Dendritic cell treated with granulocyte-macrophage colony-stimulating factor and Interleukin-4, amounts not matched to agents 40 ng/mL and 50 ng/mL, for 4 days (primary cell): Measurements from ENCODE around the gene SVOPL.

Experiments
- H3K27ac Mint-ChIP-seq: one replicate; pipeline ENCODE4 v1.8.0; 2022; ENCODE audit warnings: mild to moderate bottlenecking, mixed read lengths
- H3K27me3 Mint-ChIP-seq: one replicate; pipeline ENCODE4 v1.8.0; 2022; ENCODE audit warnings: mild to moderate bottlenecking, mixed read lengths
- H3K36me3 Mint-ChIP-seq: one replicate; pipeline ENCODE4 v1.8.0; 2022; ENCODE audit warnings: low read depth, mixed read lengths
- H3K4me1 Mint-ChIP-seq: one replicate; pipeline ENCODE4 v1.8.0; 2022; ENCODE audit warnings: low read depth, mixed read lengths
- H3K4me3 Mint-ChIP-seq: one replicate; pipeline ENCODE4 v1.8.0; 2022; ENCODE audit warnings: mild to moderate bottlenecking, moderate library complexity, mixed read lengths
- H3K9me3 Mint-ChIP-seq: one replicate; pipeline ENCODE4 v1.8.0; 2022; ENCODE audit warnings: mixed read lengths
- intact Hi-C: fragments of 100-400 bp; cut with micrococcal nuclease; formaldehyde crosslinking; loops from one replicate; pipeline ENCODE4 v1.15.0; 2022

Gene SVOPL

GRCh38 chr7:138565451-138566114 is 135.6 kb downstream of the SVOPL start:
- Mint-ChIP-seq H3K27me3 (no peaks in the 10 kb centered on the region), H3K4me3 (no peak overlapping the region), H3K36me3 (peaks cover 90% of the 10 kb centered on the region), H3K4me1 (no peaks in the 10 kb centered on the region), H3K9me3 (peaks cover 56% of the 10 kb centered on the region), H3K27ac (no peak overlapping the region)
- intact Hi-C loops: no loop called here

DNA sequence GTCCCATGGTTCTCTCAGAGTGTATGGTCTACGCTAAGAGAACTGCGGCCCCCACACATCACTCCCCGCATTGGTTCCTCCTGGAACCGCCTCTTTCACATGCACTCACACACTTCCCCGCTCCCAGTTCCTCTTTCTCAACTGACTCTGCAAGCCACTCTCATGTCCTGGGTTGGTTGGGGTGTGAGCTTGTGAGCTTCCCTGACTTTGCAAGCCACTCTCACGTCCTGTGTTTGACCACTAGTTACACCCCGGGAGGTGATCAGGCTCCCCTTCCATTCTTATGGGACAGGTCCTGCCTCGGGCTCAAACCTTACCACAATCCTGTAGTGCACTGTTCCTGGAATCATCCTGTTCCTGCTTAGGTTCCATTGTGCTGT is 136.1 kb downstream of the SVOPL start:
- Mint-ChIP-seq H3K4me1 (no peaks in the 10 kb centered on the region), H3K9me3 (peaks cover 61% of the 10 kb centered on the region), H3K36me3 (peaks cover 91% of the 10 kb centered on the region), H3K27me3 (no peaks in the 10 kb centered on the region), H3K27ac (peak overlapping the region; percentile 8), H3K4me3 (peak overlapping the region; percentile 58)
- intact Hi-C loops: no loop called here

DNA sequence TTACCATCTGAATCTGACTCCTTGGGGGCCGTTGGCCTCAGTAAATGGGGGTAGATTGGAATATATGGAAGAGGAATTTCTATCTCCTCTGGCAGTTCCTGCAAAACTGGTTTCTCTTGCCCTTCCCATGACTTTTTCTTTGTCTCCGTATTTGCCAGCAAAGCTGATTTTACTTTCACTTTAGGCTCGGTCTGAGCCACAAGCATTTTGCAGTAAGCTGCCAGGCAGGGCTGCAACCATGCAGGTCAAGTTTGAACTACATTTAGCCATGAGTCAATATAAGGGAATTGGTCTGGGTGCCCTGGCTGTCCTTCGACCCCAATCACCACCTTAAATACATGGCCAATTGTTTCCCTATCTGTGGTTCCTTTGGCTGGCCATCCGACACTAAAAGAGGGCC is 136.8 kb downstream of the SVOPL start:
- no peaks in the 10 kb centered on the region for H3K27me3 Mint-ChIP-seq
- peak overlapping the region; percentile 8 for H3K27ac Mint-ChIP-seq
- no peaks in the 10 kb centered on the region for H3K4me1 Mint-ChIP-seq
- H3K4me3 Mint-ChIP-seq: peak overlapping the region; percentile 26
- peaks cover 91% of the 10 kb centered on the region for H3K36me3 Mint-ChIP-seq
- H3K9me3 Mint-ChIP-seq: peaks cover 68% of the 10 kb centered on the region
- intact Hi-C loops: no loop called here

- intact Hi-C loops: no loop called here
- H3K4me3 Mint-ChIP-seq: peak overlapping the region; percentile 26
- H3K27me3 Mint-ChIP-seq: no peaks in the 10 kb centered on the region
- H3K27ac Mint-ChIP-seq: no peak overlapping the region
- no peaks in the 10 kb centered on the region for H3K4me1 Mint-ChIP-seq
- peaks cover 94% of the 10 kb centered on the region for H3K36me3 Mint-ChIP-seq
- H3K9me3 Mint-ChIP-seq: peaks cover 74% of the 10 kb centered on the region
Observed at GRCh38 chr7:138563808-138564207, 137.4 kb downstream of the SVOPL start.

DNA sequence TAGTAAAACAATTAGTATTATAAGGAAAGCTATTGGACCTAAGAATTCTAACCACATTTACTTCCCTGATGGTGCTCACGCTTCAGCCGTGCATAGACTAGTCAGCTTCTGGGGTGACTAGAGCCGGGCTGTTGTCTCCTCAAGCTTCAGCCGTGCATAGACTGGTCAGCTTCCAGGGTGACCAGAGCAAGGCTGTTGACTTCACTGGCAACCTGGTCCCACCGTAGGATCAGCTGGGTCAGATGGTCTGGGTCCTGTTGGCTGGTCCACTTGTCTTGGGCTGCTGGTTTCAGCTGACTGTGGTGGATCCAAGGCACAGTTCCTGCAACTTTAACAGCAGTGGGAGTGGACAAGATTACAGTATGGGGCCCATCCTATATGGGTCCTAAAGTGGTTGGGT is 141.7 kb downstream of the SVOPL start:
- intact Hi-C loops: no loop called here
- Mint-ChIP-seq H3K4me3 (no peak overlapping the region), H3K27me3 (no peaks in the 10 kb centered on the region), H3K9me3 (peaks cover 94% of the 10 kb centered on the region), H3K4me1 (no peaks in the 10 kb centered on the region), H3K27ac (no peak overlapping the region), H3K36me3 (peaks cover 100% of the 10 kb centered on the region)

GRCh38 chr7:138556771-138557484 is 144.2 kb downstream of the SVOPL start:
- no peak overlapping the region for H3K4me3 Mint-ChIP-seq
- H3K4me1 Mint-ChIP-seq: no peaks in the 10 kb centered on the region

DNA sequence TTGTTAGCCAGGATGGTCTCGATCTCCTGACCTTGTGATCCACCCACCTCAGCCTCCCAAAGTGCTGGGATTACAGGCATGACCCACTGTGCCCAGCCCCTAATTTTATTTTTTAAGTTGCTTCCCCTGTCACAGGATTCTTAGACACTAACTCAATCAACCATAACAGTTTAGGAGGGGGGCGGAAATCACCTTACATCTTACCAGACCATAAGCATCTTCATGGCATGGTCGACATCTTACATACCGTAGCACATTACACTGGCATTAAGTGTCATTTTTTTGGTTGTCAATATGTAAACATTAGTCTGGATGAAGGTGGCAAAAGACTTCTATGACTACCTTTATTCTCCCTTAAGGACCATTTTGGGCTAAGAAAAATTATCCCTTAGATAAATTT is 145.5 kb downstream of the SVOPL start:
- Mint-ChIP-seq H3K27me3 (no peaks in the 10 kb centered on the region), H3K36me3 (peaks cover 93% of the 10 kb centered on the region), H3K4me1 (no peaks in the 10 kb centered on the region), H3K27ac (no peak overlapping the region), H3K4me3 (no peak overlapping the region), H3K9me3 (peaks cover 57% of the 10 kb centered on the region)
- intact Hi-C loops: no loop called here

More at GRCh38 chr7:138556771-138557484, 144.2 kb downstream of the SVOPL start:
- no peak overlapping the region for H3K27ac Mint-ChIP-seq
- peaks cover 70% of the 10 kb centered on the region for H3K9me3 Mint-ChIP-seq
- H3K27me3 Mint-ChIP-seq: no peaks in the 10 kb centered on the region
- intact Hi-C loops: no loop called here
- peaks cover 96% of the 10 kb centered on the region for H3K36me3 Mint-ChIP-seq

DNA sequence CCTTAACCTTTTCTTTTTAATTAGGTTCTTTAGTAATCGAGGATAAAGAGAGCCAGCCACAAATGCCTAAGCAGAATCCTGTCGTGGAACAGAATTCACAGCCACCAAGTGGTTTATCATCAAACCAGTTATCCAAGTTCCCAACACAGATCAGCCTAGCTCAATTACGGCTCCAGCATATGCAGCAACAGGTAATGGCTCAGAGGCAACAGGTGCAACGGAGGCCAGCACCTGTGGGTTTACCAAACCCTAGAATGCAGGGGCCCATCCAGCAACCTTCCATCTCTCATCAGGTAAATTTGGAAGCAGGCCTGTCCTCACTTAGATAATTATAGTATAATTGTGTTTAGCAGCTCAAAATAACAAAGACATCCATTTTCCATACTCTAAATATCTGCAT is 146.5 kb downstream of the SVOPL start:
- Mint-ChIP-seq H3K36me3 (peaks cover 93% of the 10 kb centered on the region), H3K9me3 (peaks cover 56% of the 10 kb centered on the region), H3K27ac (no peak overlapping the region), H3K4me1 (peaks cover 4% of the 10 kb centered on the region), H3K4me3 (no peak overlapping the region), H3K27me3 (no peaks in the 10 kb centered on the region)
- intact Hi-C loops: no loop called here

- Mint-ChIP-seq H3K27ac (no peak overlapping the region), H3K36me3 (peaks cover 93% of the 10 kb centered on the region), H3K4me1 (peaks cover 8% of the 10 kb centered on the region), H3K27me3 (no peaks in the 10 kb centered on the region), H3K4me3 (no peak overlapping the region), H3K9me3 (peaks cover 55% of the 10 kb centered on the region)
- intact Hi-C loops: no loop called here
Observed at GRCh38 chr7:138553805-138554204, 147.4 kb downstream of the SVOPL start.

DNA sequence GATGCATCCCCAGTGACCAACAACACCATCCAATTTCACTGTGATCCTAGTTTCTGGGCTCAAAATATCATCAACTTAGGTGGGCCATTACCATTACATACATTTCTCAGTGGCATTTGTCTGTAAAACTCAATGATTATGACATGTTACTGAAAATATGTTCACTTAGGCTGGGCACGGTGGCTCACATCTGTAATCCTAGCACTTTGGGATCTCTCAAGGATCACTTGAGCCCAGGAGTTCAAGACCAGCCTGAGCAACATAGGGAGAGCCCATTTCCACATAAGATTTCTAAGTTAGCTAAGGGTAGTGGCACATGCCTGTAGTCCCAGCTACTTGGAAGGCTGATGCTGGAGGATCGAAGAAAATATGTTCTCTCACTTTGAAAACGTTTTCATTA is 150.1 kb downstream of the SVOPL start:
- H3K27ac Mint-ChIP-seq: no peak overlapping the region
- H3K36me3 Mint-ChIP-seq: peaks cover 92% of the 10 kb centered on the region
- peaks cover 8% of the 10 kb centered on the region for H3K4me1 Mint-ChIP-seq
- H3K4me3 Mint-ChIP-seq: no peak overlapping the region
- peaks cover 32% of the 10 kb centered on the region for H3K9me3 Mint-ChIP-seq
- H3K27me3 Mint-ChIP-seq: no peaks in the 10 kb centered on the region
- intact Hi-C loops: no loop called here

DNA sequence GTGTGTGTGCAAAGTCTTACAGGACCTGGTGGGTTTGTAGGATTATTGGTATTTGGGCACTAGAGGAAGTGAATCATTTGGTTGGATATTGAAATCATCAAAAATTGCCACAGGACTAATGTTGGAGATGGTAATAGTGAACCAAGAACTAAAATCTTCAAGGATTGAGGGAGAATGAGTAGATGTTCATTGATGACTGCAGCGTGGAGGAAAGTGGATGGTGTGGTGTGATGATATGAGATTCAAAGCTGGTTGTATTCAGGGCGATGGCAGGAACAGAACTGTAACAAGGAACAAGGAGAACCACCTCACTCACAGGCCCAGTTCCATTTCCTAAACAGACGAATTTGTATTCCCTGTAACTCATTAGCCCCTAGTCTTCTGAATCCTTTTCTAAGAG is 150.8 kb downstream of the SVOPL start:
- intact Hi-C loops: no loop called here
- no peaks in the 10 kb centered on the region for H3K27me3 Mint-ChIP-seq

GRCh38 chr7:138549082-138549481 is 152.1 kb downstream of the SVOPL start:
- peaks cover 92% of the 10 kb centered on the region for H3K36me3 Mint-ChIP-seq
- intact Hi-C loops: no loop called here
- no peaks in the 10 kb centered on the region for H3K27me3 Mint-ChIP-seq
- peaks cover 40% of the 10 kb centered on the region for H3K9me3 Mint-ChIP-seq
- no peak overlapping the region for H3K4me3 Mint-ChIP-seq
- H3K27ac Mint-ChIP-seq: no peak overlapping the region
- peaks cover 8% of the 10 kb centered on the region for H3K4me1 Mint-ChIP-seq

More for the DNA sequence above, 150.8 kb downstream of the SVOPL start:
- Mint-ChIP-seq H3K4me1 (peaks cover 8% of the 10 kb centered on the region), H3K27ac (no peak overlapping the region), H3K4me3 (no peak overlapping the region), H3K36me3 (peaks cover 92% of the 10 kb centered on the region), H3K9me3 (peaks cover 35% of the 10 kb centered on the region)

DNA sequence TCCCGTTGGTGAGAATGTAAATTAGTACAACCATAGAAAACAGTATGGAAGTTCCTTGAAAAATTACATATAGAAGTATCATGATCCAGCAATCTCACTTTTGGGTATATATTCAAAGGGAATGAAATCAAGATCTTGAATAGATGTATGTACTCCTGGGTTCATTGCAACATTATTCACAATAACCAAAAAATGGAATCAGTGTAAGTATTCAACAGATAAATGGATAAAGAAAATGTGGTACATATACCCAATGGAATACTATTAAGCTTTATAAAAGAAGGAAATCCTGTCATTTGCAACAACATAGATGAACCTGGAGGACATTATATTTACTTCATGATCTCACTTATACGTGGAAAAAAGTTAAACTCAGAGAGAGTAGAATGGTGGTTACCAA is 154.3 kb downstream of the SVOPL start:
- no peaks in the 10 kb centered on the region for H3K27me3 Mint-ChIP-seq
- peaks cover 8% of the 10 kb centered on the region for H3K4me1 Mint-ChIP-seq
- intact Hi-C loops: no loop called here
- H3K9me3 Mint-ChIP-seq: peaks cover 45% of the 10 kb centered on the region
- peaks cover 85% of the 10 kb centered on the region for H3K36me3 Mint-ChIP-seq
- H3K4me3 Mint-ChIP-seq: no peak overlapping the region
- H3K27ac Mint-ChIP-seq: no peak overlapping the region

GRCh38 chr7:138546064-138546619 is 155.0 kb downstream of the SVOPL start:
- no peak overlapping the region for H3K4me3 Mint-ChIP-seq
- H3K36me3 Mint-ChIP-seq: peaks cover 88% of the 10 kb centered on the region
- H3K27me3 Mint-ChIP-seq: no peaks in the 10 kb centered on the region
- intact Hi-C loops: no loop called here
- peaks cover 45% of the 10 kb centered on the region for H3K9me3 Mint-ChIP-seq
- no peak overlapping the region for H3K27ac Mint-ChIP-seq
- peaks cover 8% of the 10 kb centered on the region for H3K4me1 Mint-ChIP-seq
